Mucosa of stomach (tissue), 1 donor: ENCODE data around the gene CEACAM19.

Source experiments
- H3K27me3 ChIP-seq: one replicate; pipeline ENCODE4 v1.7.0; 2013; ENCODE audit warnings: mild to moderate bottlenecking, low read length; ENCODE audit not compliant: control insufficient read depth, insufficient read depth
- H3K36me3 ChIP-seq: one replicate; pipeline ENCODE4 v1.7.0; 2013; ENCODE audit warnings: low read length; ENCODE audit not compliant: control insufficient read depth, insufficient read depth
- H3K4me1 ChIP-seq: one replicate; pipeline ENCODE4 v1.7.0; 2013; ENCODE audit warnings: mild to moderate bottlenecking, low read length; ENCODE audit not compliant: control insufficient read depth, insufficient read depth
- H3K4me3 ChIP-seq: one replicate; pipeline ENCODE4 v1.7.0; 2013; ENCODE audit warnings: low read length
- H3K9ac ChIP-seq: one replicate; pipeline ENCODE4 v1.7.0; 2013; ENCODE audit warnings: mild to moderate bottlenecking, low read length, moderate library complexity
- H3K9me3 ChIP-seq: one replicate; pipeline ENCODE4 v1.7.0; 2013; ENCODE audit warnings: mild to moderate bottlenecking, low read length, moderate library complexity; ENCODE audit not compliant: control insufficient read depth
- donor health status: Pancreatic carcinoma.

CEACAM19 gene

GRCh38 chr19:44649578-44650145 is 21.6 kb upstream of the CEACAM19 start:
- Histone ChIP-seq H3K36me3 (peaks cover 28% of the 10 kb centered on the region), H3K4me1 (peaks cover 6% of the 10 kb centered on the region), H3K27me3 (no peaks in the 10 kb centered on the region)

GRCh38 chr19:44653343-44653742 is 17.9 kb upstream of the CEACAM19 start:
- no peaks in the 10 kb centered on the region for H3K27me3 ChIP-seq
- no peak overlapping the region for H3K9ac ChIP-seq
- H3K4me1 ChIP-seq, result peaks cover 7% of the 10 kb centered on the region
- peaks cover 28% of the 10 kb centered on the region for H3K36me3 ChIP-seq
- H3K4me3 ChIP-seq, result no peak overlapping the region
- no peaks in the 10 kb centered on the region for H3K9me3 ChIP-seq

More at GRCh38 chr19:44649578-44650145, 21.6 kb upstream of the CEACAM19 start:
- no peak overlapping the region for H3K4me3 ChIP-seq
- no peaks in the 10 kb centered on the region for H3K9me3 ChIP-seq
- H3K9ac ChIP-seq, result no peak overlapping the region

GRCh38 chr19:44653977-44654774 is 17.1 kb upstream of the CEACAM19 start:
- Histone ChIP-seq H3K9me3 (no peaks in the 10 kb centered on the region), H3K36me3 (peaks cover 28% of the 10 kb centered on the region), H3K9ac (no peak overlapping the region), H3K27me3 (no peaks in the 10 kb centered on the region), H3K4me1 (peaks cover 7% of the 10 kb centered on the region), H3K4me3 (no peak overlapping the region)

- no peaks in the 10 kb centered on the region for H3K27me3 ChIP-seq
- no peak overlapping the region for H3K4me3 ChIP-seq
- no peak overlapping the region for H3K9ac ChIP-seq
- peaks cover 7% of the 10 kb centered on the region for H3K4me1 ChIP-seq
- H3K36me3 ChIP-seq, result peaks cover 8% of the 10 kb centered on the region
- H3K9me3 ChIP-seq, result no peaks in the 10 kb centered on the region
These were observed 13.9 kb upstream of the CEACAM19 start for GRCh38 chr19:44657211-44657921.

GRCh38 chr19:44658069-44658733 is 13.1 kb upstream of the CEACAM19 start:
- Histone ChIP-seq H3K36me3 (peaks cover 5% of the 10 kb centered on the region), H3K27me3 (no peaks in the 10 kb centered on the region), H3K4me1 (peaks cover 7% of the 10 kb centered on the region), H3K9me3 (no peaks in the 10 kb centered on the region), H3K9ac (no peak overlapping the region), H3K4me3 (no peak overlapping the region)

- Histone ChIP-seq H3K4me1 (no peaks in the 10 kb centered on the region), H3K4me3 (no peak overlapping the region), H3K36me3 (no peaks in the 10 kb centered on the region), H3K9me3 (no peaks in the 10 kb centered on the region), H3K9ac (no peak overlapping the region), H3K27me3 (no peaks in the 10 kb centered on the region)
These were observed 11.2 kb upstream of the CEACAM19 start for GRCh38 chr19:44660081-44660480.

GRCh38 chr19:44661205-44661604 is 10.1 kb upstream of the CEACAM19 start:
- Histone ChIP-seq H3K4me3 (no peak overlapping the region), H3K9ac (no peak overlapping the region), H3K27me3 (no peaks in the 10 kb centered on the region), H3K4me1 (no peaks in the 10 kb centered on the region), H3K9me3 (no peaks in the 10 kb centered on the region), H3K36me3 (no peaks in the 10 kb centered on the region)

- H3K9me3 ChIP-seq, result no peaks in the 10 kb centered on the region
- H3K9ac ChIP-seq, result no peak overlapping the region
- no peak overlapping the region for H3K4me3 ChIP-seq
- H3K4me1 ChIP-seq, result no peaks in the 10 kb centered on the region
- H3K36me3 ChIP-seq, result no peaks in the 10 kb centered on the region
- H3K27me3 ChIP-seq, result no peaks in the 10 kb centered on the region
These were observed 9.4 kb upstream of the CEACAM19 start for GRCh38 chr19:44661904-44662303.

- Histone ChIP-seq H3K27me3 (no peaks in the 10 kb centered on the region), H3K4me1 (no peaks in the 10 kb centered on the region), H3K9ac (no peak overlapping the region), H3K4me3 (no peak overlapping the region), H3K9me3 (no peaks in the 10 kb centered on the region), H3K36me3 (no peaks in the 10 kb centered on the region)
These were observed 8.4 kb upstream of the CEACAM19 start for GRCh38 chr19:44662691-44663385.

- H3K4me3 ChIP-seq, result no peak overlapping the region
- H3K9ac ChIP-seq, result no peak overlapping the region
- no peaks in the 10 kb centered on the region for H3K27me3 ChIP-seq
- no peaks in the 10 kb centered on the region for H3K9me3 ChIP-seq
- H3K4me1 ChIP-seq, result no peaks in the 10 kb centered on the region
- H3K36me3 ChIP-seq, result no peaks in the 10 kb centered on the region
These were observed 7.3 kb upstream of the CEACAM19 start for GRCh38 chr19:44663996-44664395.

GRCh38 chr19:44664976-44665375 is 6.3 kb upstream of the CEACAM19 start:
- no peak overlapping the region for H3K9ac ChIP-seq
- H3K4me1 ChIP-seq, result no peaks in the 10 kb centered on the region
- no peaks in the 10 kb centered on the region for H3K9me3 ChIP-seq
- no peaks in the 10 kb centered on the region for H3K36me3 ChIP-seq
- H3K4me3 ChIP-seq, result no peak overlapping the region
- no peaks in the 10 kb centered on the region for H3K27me3 ChIP-seq
